Heart left ventricle (tissue), 13 donors: ENCODE data around the gene DPY30.

Source experiments
- CTCF ChIP-seq, 12 donors: fragments of 200-600 bp; sonication (generic) in 4 of 12; IDR thresholded peaks; one replicate each; pipeline versions ENCODE4 v1.5.0 to v1.8.0; 2018 to 2022; ENCODE audit warnings: antibody characterized with exemption in 12 of 12, mild to moderate bottlenecking in 5 of 12
- POLR2A ChIP-seq, 2 donors: fragments of 450-650 bp; IDR thresholded peaks; one replicate each; pipeline ENCODE4 v1.6.1; 2017; ENCODE audit warnings: antibody characterized with exemption in 2 of 2, mild to moderate bottlenecking in 2 of 2, moderate library complexity in 2 of 2
- donor health status: ischemic (EF 13 %, LVEDD 7.1; RV severe dilation, severe dysfunction).
- donor health status: DM: no; HTN: yes; CAD: no.
- donor health status: DM: no; HTN: no; CAD: no.
- donor health status: ischemic (EF 25% LVEDD 6.9; RV normal size, moderate dysfunction).
- donor health status: ischemic (EF 25% LVEDD 5.7; RV mildly dilated, moderate dysfunction).
- donor health status: ischemic (EF 35%, LVEDD 5.7; RV mildly dilated, moderate dysfunction).
- donor health status: nonischemic (EF 11% LVEDD 7.7; RV severe dilation, severe dysfunction).
- donor health status: DM: yes; HTN: yes; CAD: no.
- donor health status: PGD.
- donor health status: ischemic (EF 29% LVEDD 5.4; RV normal size, mild dysfunction).
- donor health status: nonischemic (EF 23%, LVEDD 6.1; RV moderate dilation, normal function).

GRCh38 chr2:32002406-32002805 is 37.2 kb downstream of the DPY30 start:
- TF ChIP-seq CTCF (IDR thresholded peaks at IDR 0.05) (no peak), POLR2A (IDR thresholded peaks at IDR 0.05) (no peak)
